IMR-90 (cell line): ENCODE results near the gene LFNG.

Source experiments
- CTCF ChIP-seq: conservative IDR thresholded peaks from 2 replicates; pipeline ENCODE4 v1.5.1; 2012; ENCODE audit warnings: mild to moderate bottlenecking, low read depth, low read length, improper control_type of control experiment
- USF2 ChIP-seq: fragments of 150-350 bp; IDR thresholded peaks from 2 replicates; pipeline ENCODE4 v1.6.1; 2017; ENCODE audit warnings: mild to moderate bottlenecking, antibody characterized with exemption, low read length, low read depth

- TF ChIP-seq CTCF (no peak), USF2 (no peak)
Measured at GRCh38 chr7:2512713-2513112, 6.9 kb upstream of the LFNG start.
